H9 (cell line): ENCODE results near the gene ZNF764. TPM values are rescaled to one million over a fixed set of nuclear protein-coding genes. Genes with fewer than 3 reads are reported as not detected.
A peak's percentile ranks its signal among the peaks of the same experiment; 100 is the strongest.

Experiments used
- DNase-seq: peaks from one replicate; pipeline ENCODE4 v3.0.0-alpha.2; 2017
- H2AFZ ChIP-seq: one replicate; pipeline ENCODE4 v1.6.1; 2013; ENCODE audit warnings: mild to moderate bottlenecking, low read length, control low read depth, moderate library complexity
- H2AK5ac ChIP-seq: 2 replicates; pipeline ENCODE4 v1.6.1; 2013; ENCODE audit warnings: low read length, control low read depth, mixed read lengths; ENCODE audit not compliant: insufficient read length
- H2BK120ac ChIP-seq: one replicate; pipeline ENCODE4 v1.6.1; 2013; ENCODE audit warnings: low read depth, mild to moderate bottlenecking, low read length, control low read depth, inconsistent platforms; ENCODE audit not compliant: poor library complexity, severe bottlenecking
- H2BK12ac ChIP-seq: 2 replicates; pipeline ENCODE4 v1.6.1; 2013; ENCODE audit warnings: low read length, control low read depth, mixed read lengths, low read depth; ENCODE audit not compliant: insufficient read length
- H2BK15ac ChIP-seq: 2 replicates; pipeline ENCODE4 v1.6.1; 2013; ENCODE audit warnings: low read depth, low read length, control low read depth
- H2BK20ac ChIP-seq: one replicate; pipeline ENCODE4 v1.6.1; 2013; ENCODE audit warnings: low read depth, mild to moderate bottlenecking, low read length, control low read depth, inconsistent platforms; ENCODE audit not compliant: poor library complexity, severe bottlenecking
- H2BK5ac ChIP-seq: 2 replicates; pipeline ENCODE4 v1.6.1; 2013; ENCODE audit warnings: low read length, control low read depth, mixed read lengths; ENCODE audit not compliant: insufficient read length
- H3K14ac ChIP-seq: 2 replicates; pipeline ENCODE4 v1.6.1; 2013; ENCODE audit warnings: low read length, control low read depth; ENCODE audit not compliant: insufficient read depth
- H3K18ac ChIP-seq: 2 replicates; pipeline ENCODE4 v1.6.1; 2013; ENCODE audit warnings: low read depth, mild to moderate bottlenecking, mixed read lengths, low read length, control low read depth; ENCODE audit not compliant: insufficient read length
- H3K23ac ChIP-seq: 2 replicates; pipeline ENCODE4 v1.6.1; 2013; ENCODE audit warnings: low read length, control low read depth, mixed read lengths, low read depth; ENCODE audit not compliant: insufficient read length
- H3K23me2 ChIP-seq: 2 replicates; pipeline ENCODE4 v1.6.1; 2013; ENCODE audit warnings: low read depth, mild to moderate bottlenecking, mixed read lengths, low read length, control low read depth; ENCODE audit not compliant: insufficient read length, poor library complexity, severe bottlenecking
- H3K27ac ChIP-seq: 2 replicates; pipeline ENCODE4 v1.5.1; 2013; ENCODE audit warnings: low read length, control low read depth, mixed read lengths, low read depth; ENCODE audit not compliant: insufficient read length
- H3K27me3 ChIP-seq: 2 replicates; pipeline ENCODE4 v1.6.1; 2013; ENCODE audit warnings: low read length, control low read depth, inconsistent platforms; ENCODE audit not compliant: insufficient read depth
- H3K4ac ChIP-seq: 2 replicates; pipeline ENCODE4 v1.6.1; 2013; ENCODE audit warnings: low read depth, mild to moderate bottlenecking, control low read depth, inconsistent platforms, low read length, moderate library complexity
- H3K4me1 ChIP-seq: 2 replicates; pipeline ENCODE4 v1.6.1; 2013; ENCODE audit warnings: low read length, control low read depth, inconsistent platforms; ENCODE audit not compliant: insufficient read depth
- H3K4me2 ChIP-seq: 2 replicates; pipeline ENCODE4 v1.6.1; 2013; ENCODE audit warnings: low read length, control low read depth, mixed read lengths; ENCODE audit not compliant: insufficient read length, insufficient read depth
- H3K56ac ChIP-seq: 2 replicates; pipeline ENCODE4 v1.6.1; 2013; ENCODE audit warnings: low read depth, mild to moderate bottlenecking, mixed read lengths, low read length, control low read depth; ENCODE audit not compliant: insufficient read length
- H3K79me1 ChIP-seq: 2 replicates; pipeline ENCODE4 v1.6.1; 2013; ENCODE audit warnings: low read depth, mild to moderate bottlenecking, moderate library complexity, low read length, control low read depth, inconsistent platforms; ENCODE audit not compliant: insufficient read depth, poor library complexity, severe bottlenecking
- H3K79me2 ChIP-seq: 2 replicates; pipeline ENCODE4 v1.6.1; 2013; ENCODE audit warnings: low read length, control low read depth, inconsistent platforms; ENCODE audit not compliant: insufficient read depth
- H3K9ac ChIP-seq: 2 replicates; pipeline ENCODE4 v1.6.1; 2013; ENCODE audit warnings: low read length, control low read depth, mixed read lengths; ENCODE audit not compliant: insufficient read length; ENCODE audit errors: extremely low read depth
- H3K9me3 ChIP-seq: one replicate; pipeline ENCODE4 v1.6.1; 2013; ENCODE audit warnings: low read depth, low read length, inconsistent platforms; ENCODE audit not compliant: control insufficient read depth
- H3T11ph ChIP-seq: one replicate; pipeline ENCODE4 v1.6.1; 2013; ENCODE audit warnings: mild to moderate bottlenecking, low read length, control low read depth, inconsistent platforms
- H4K20me1 ChIP-seq: one replicate; pipeline ENCODE4 v1.6.1; 2013; ENCODE audit not compliant: control insufficient read depth, insufficient read length, insufficient read depth
- H4K5ac ChIP-seq: 2 replicates; pipeline ENCODE4 v1.6.1; 2013; ENCODE audit warnings: low read depth, mild to moderate bottlenecking, mixed read lengths, low read length, control low read depth; ENCODE audit not compliant: insufficient read length
- H4K8ac ChIP-seq: replicated peaks from 2 replicates; pipeline ENCODE4 v1.6.1; 2013; ENCODE audit warnings: low read length, control low read depth, mixed read lengths, low read depth; ENCODE audit not compliant: insufficient read length
- H4K91ac ChIP-seq: 2 replicates; pipeline ENCODE4 v1.6.1; 2013; ENCODE audit warnings: low read depth, mild to moderate bottlenecking, moderate library complexity, mixed read lengths, low read length, control low read depth; ENCODE audit not compliant: insufficient read length
- H3K27ac Mint-ChIP-seq, 3 experiments: 2 replicates in 2 of 3; 3 replicates in 1 of 3; pipeline ENCODE4 v1.8.0; 2020 to 2021; ENCODE audit warnings: mixed read lengths in 3 of 3, mild to moderate bottlenecking in 1 of 3, moderate library complexity in 1 of 3
- H3K27me3 Mint-ChIP-seq: 2 replicates; pipeline ENCODE4 v1.8.0; 2021; ENCODE audit warnings: low read depth, mild to moderate bottlenecking, moderate library complexity, mixed read lengths
- H3K36me3 Mint-ChIP-seq, 3 experiments: 2 replicates in 2 of 3; 3 replicates in 1 of 3; pipeline ENCODE4 v1.8.0; 2020 to 2021; ENCODE audit warnings: low read depth in 3 of 3, mixed read lengths in 3 of 3; ENCODE audit not compliant: insufficient read depth in 1 of 3
- H3K4me1 Mint-ChIP-seq, 2 experiments: 2 replicates each; pipeline ENCODE4 v1.8.0; 2020; ENCODE audit warnings: mixed read lengths in 2 of 2
- H3K4me3 Mint-ChIP-seq, 2 experiments: 2 replicates in 1 of 2; 3 replicates in 1 of 2; pipeline ENCODE4 v1.8.0; 2020 to 2021; ENCODE audit warnings: mild to moderate bottlenecking in 2 of 2, mixed read lengths in 2 of 2, moderate library complexity in 1 of 2
- H3K9me3 Mint-ChIP-seq, 2 experiments: 2 replicates in 1 of 2; 3 replicates in 1 of 2; pipeline ENCODE4 v1.8.0; 2020; ENCODE audit warnings: mild to moderate bottlenecking in 2 of 2, mixed read lengths in 2 of 2, moderate library complexity in 1 of 2
- WGBS: extraction: QIAGEN DNeasy Blood & Tissue Kit; methylation state at CpG from one replicate; pipeline ENCODE4 v1.1.7; 2013; ENCODE audit warnings: missing lambda C conversion rate, low lambda C conversion rate, mixed read lengths; ENCODE audit not compliant: insufficient read length; ENCODE audit errors: extremely low coverage; 5-methylcytosine and 5-hydroxymethylcytosine counted together
- total RNA-seq: library from RNA; stranded (reverse); gene quantifications from 2 replicates; pipeline ENCODE4 v1.2.1, GENCODE V29; 2021
- TF ChIP-seq, protein P1 (sequence below): fragments of 200-600 bp; sonication (generic); conservative IDR thresholded peaks from 3 replicates; pipeline ENCODE4 v1.8.0; 2021; ENCODE audit warnings: antibody characterized with exemption, mild to moderate bottlenecking

Gene ZNF764
- total RNA-seq, 1 experiment from 2014 or later, result 11.4 TPM

DNA sequence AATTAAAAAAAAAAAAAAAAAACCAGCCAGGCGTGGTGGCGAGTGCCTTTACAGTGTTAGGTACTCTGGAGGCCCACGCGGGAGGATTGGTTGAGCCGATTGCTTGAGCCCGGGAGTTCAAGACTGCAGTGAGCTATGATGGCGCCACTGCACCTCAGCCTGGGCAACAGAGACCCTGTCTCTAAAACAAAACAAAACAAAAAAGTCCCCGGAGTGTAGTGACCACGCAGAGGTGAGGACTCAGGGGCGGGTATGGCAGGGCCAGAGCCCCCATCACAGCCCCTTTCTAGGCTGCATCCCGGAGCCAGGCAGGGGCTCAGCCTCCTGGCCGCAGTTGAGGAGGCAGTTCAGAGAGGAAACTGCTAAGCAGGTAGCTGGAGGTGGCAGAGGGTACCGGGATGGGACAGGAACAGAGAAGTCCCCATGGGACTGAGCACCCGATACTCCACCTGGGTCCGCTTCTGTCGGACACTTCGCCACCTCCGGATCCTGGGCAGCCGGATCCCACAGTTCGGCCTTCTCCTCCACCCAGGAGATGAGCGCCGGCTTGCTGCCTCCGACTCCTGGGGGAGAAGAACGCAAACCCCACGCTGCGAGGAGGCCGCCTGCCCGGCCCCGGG, 24.3 kb downstream of the ZNF764 start:
- H2BK120ac ChIP-seq, result no peak overlapping the region
- no peak overlapping the region for H3K4ac ChIP-seq
- H3K9me3 Mint-ChIP-seq, result no peaks in the 10 kb centered on the region; a peak in 1 of 5 replicates
- peak overlapping the region; percentile 56 for H3K9ac ChIP-seq
- no peaks in the 10 kb centered on the region for H4K20me1 ChIP-seq
- no peaks in the 10 kb centered on the region for H3K9me3 ChIP-seq
- H2BK12ac ChIP-seq, result no peak overlapping the region
- no peak overlapping the region for H3K27ac ChIP-seq
- no peak overlapping the region for H3K27ac Mint-ChIP-seq
- H2AFZ ChIP-seq, result no peak overlapping the region
- no peaks in the 10 kb centered on the region for H3K27me3 ChIP-seq
- TF ChIP-seq, protein P1, sequence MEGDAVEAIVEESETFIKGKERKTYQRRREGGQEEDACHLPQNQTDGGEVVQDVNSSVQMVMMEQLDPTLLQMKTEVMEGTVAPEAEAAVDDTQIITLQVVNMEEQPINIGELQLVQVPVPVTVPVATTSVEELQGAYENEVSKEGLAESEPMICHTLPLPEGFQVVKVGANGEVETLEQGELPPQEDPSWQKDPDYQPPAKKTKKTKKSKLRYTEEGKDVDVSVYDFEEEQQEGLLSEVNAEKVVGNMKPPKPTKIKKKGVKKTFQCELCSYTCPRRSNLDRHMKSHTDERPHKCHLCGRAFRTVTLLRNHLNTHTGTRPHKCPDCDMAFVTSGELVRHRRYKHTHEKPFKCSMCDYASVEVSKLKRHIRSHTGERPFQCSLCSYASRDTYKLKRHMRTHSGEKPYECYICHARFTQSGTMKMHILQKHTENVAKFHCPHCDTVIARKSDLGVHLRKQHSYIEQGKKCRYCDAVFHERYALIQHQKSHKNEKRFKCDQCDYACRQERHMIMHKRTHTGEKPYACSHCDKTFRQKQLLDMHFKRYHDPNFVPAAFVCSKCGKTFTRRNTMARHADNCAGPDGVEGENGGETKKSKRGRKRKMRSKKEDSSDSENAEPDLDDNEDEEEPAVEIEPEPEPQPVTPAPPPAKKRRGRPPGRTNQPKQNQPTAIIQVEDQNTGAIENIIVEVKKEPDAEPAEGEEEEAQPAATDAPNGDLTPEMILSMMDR, result no peak
- H4K91ac ChIP-seq, result no peak overlapping the region
- peaks cover 15 to 29% (median 19%) of the 10 kb centered on the region in 3 experiments for H3K36me3 Mint-ChIP-seq
- no peaks in the 10 kb centered on the region; the same call in 1 of the 2 replicates for H3K4me1 ChIP-seq
- H4K8ac ChIP-seq, result no peak overlapping the region
- H3K4me3 Mint-ChIP-seq, result peak overlapping the region; percentile 77 to 89
- no peak overlapping the region for H4K5ac ChIP-seq
- H3K79me2 ChIP-seq, result no peaks in the 10 kb centered on the region
- H3K14ac ChIP-seq, result peak overlapping the region; percentile 44; the same call in 1 of the 2 replicates
- peaks cover 23% of the 10 kb centered on the region for H3K23me2 ChIP-seq
- H3K23ac ChIP-seq, result no peak overlapping the region
- no peak overlapping the region for H2AK5ac ChIP-seq
- no peak overlapping the region for H2BK5ac ChIP-seq
- H3K27me3 Mint-ChIP-seq, result no peaks in the 10 kb centered on the region
- no peak overlapping the region for H2BK20ac ChIP-seq
- H3K4me1 Mint-ChIP-seq, result peaks cover 25 to 27% of the 10 kb centered on the region in 2 experiments
- H3K79me1 ChIP-seq, result no peaks in the 10 kb centered on the region
- H3K4me2 ChIP-seq, result peak overlapping the region; percentile 61
- no CpG with 5 or more reads among the region's 29 CpGs for WGBS
- no peak overlapping the region for H2BK15ac ChIP-seq
- H3T11ph ChIP-seq, result no peak overlapping the region
- no peak for DNase-seq
- peak overlapping the region; percentile 51 for H3K18ac ChIP-seq
- no peak overlapping the region for H3K56ac ChIP-seq
